Progenitor cell of endocrine pancreas (in vitro differentiated cells): Measurements from ENCODE around the gene RSPO3. TPM values are rescaled to one million over a fixed set of nuclear protein-coding genes. Genes with fewer than 3 reads are reported as not detected.

Source experiments
- DNase-seq: peaks from one replicate; pipeline ENCODE4 v3.0.0; 2021; ENCODE audit warnings: low spot score; ENCODE audit not compliant: unreplicated experiment
- H3K27ac Mint-ChIP-seq: 2 replicates; pipeline ENCODE4 v1.8.0; 2021; ENCODE audit warnings: mild to moderate bottlenecking, moderate library complexity, mixed read lengths
- H3K27me3 Mint-ChIP-seq: 2 replicates; pipeline ENCODE4 v1.8.0; 2021; ENCODE audit warnings: mixed read lengths
- H3K36me3 Mint-ChIP-seq: 2 replicates; pipeline ENCODE4 v1.8.0; 2022; ENCODE audit warnings: mixed read lengths; ENCODE audit not compliant: insufficient read depth
- H3K4me1 Mint-ChIP-seq: 2 replicates; pipeline ENCODE4 v1.8.0; 2021; ENCODE audit warnings: low read depth, mixed read lengths
- H3K4me3 Mint-ChIP-seq: 2 replicates; pipeline ENCODE4 v1.8.0; 2021; ENCODE audit warnings: low read depth, mild to moderate bottlenecking, moderate library complexity, mixed read lengths
- H3K9me3 Mint-ChIP-seq: 2 replicates; pipeline ENCODE4 v1.8.0; 2021; ENCODE audit warnings: low read depth, mixed read lengths
- CTCF ChIP-seq: fragments of 200-600 bp; sonication (generic); IDR thresholded peaks from one replicate; pipeline ENCODE4 v1.5.0; 2021; ENCODE audit warnings: antibody characterized with exemption, mild to moderate bottlenecking; ENCODE audit not compliant: unreplicated experiment
- total RNA-seq: library from RNA; stranded (reverse); gene quantifications from 2 replicates; pipeline ENCODE4 v1.2.1, GENCODE V29; 2021

Gene RSPO3
- total RNA-seq, 1 donor from 2014 or later: 0.43 TPM

- H3K9me3 Mint-ChIP-seq: peaks cover 3% of the 10 kb centered on the region
- DNase-seq: no peak
- H3K27me3 Mint-ChIP-seq: peaks cover 33% of the 10 kb centered on the region
- no peak overlapping the region for H3K4me3 Mint-ChIP-seq
- no peak for TF ChIP-seq CTCF
- peaks cover 8% of the 10 kb centered on the region for H3K4me1 Mint-ChIP-seq
- H3K36me3 Mint-ChIP-seq: no peaks in the 10 kb centered on the region
- no peak overlapping the region for H3K27ac Mint-ChIP-seq
Measured at GRCh38 chr6:127078669-127079068, 39.8 kb upstream of the RSPO3 start.

GRCh38 chr6:127079681-127080080 lies 38.8 kb upstream of the RSPO3 start:
- Mint-ChIP-seq H3K27ac (no peak overlapping the region), H3K27me3 (peaks cover 40% of the 10 kb centered on the region), H3K4me1 (peaks cover 6% of the 10 kb centered on the region), H3K4me3 (no peak overlapping the region), H3K9me3 (peaks cover 3% of the 10 kb centered on the region), H3K36me3 (no peaks in the 10 kb centered on the region)
- TF ChIP-seq CTCF: no peak
- no peak for DNase-seq

GRCh38 chr6:127080081-127080480 lies 38.4 kb upstream of the RSPO3 start:
- TF ChIP-seq CTCF: no peak
- no peak overlapping the region for H3K4me3 Mint-ChIP-seq
- peaks cover 3% of the 10 kb centered on the region for H3K9me3 Mint-ChIP-seq
- H3K27ac Mint-ChIP-seq: no peak overlapping the region
- H3K4me1 Mint-ChIP-seq: peaks cover 4% of the 10 kb centered on the region
- no peaks in the 10 kb centered on the region for H3K36me3 Mint-ChIP-seq
- H3K27me3 Mint-ChIP-seq: peaks cover 44% of the 10 kb centered on the region
- no peak for DNase-seq

GRCh38 chr6:127083231-127083962 lies 35.1 kb upstream of the RSPO3 start:
- H3K4me1 Mint-ChIP-seq: peaks cover 4% of the 10 kb centered on the region
- peaks cover 57% of the 10 kb centered on the region for H3K27me3 Mint-ChIP-seq
- H3K4me3 Mint-ChIP-seq: no peak overlapping the region
- TF ChIP-seq CTCF: no peak
- H3K36me3 Mint-ChIP-seq: no peaks in the 10 kb centered on the region
- H3K27ac Mint-ChIP-seq: no peak overlapping the region
- DNase-seq: no peak
- H3K9me3 Mint-ChIP-seq: peaks cover 3% of the 10 kb centered on the region

GRCh38 chr6:127083963-127084310 lies 34.5 kb upstream of the RSPO3 start:
- peaks cover 4% of the 10 kb centered on the region for H3K4me1 Mint-ChIP-seq
- H3K36me3 Mint-ChIP-seq: no peaks in the 10 kb centered on the region
- TF ChIP-seq CTCF: no peak
- no peak overlapping the region for H3K27ac Mint-ChIP-seq
- H3K27me3 Mint-ChIP-seq: peaks cover 52% of the 10 kb centered on the region
- no peak overlapping the region for H3K4me3 Mint-ChIP-seq
- DNase-seq: no peak
- no peaks in the 10 kb centered on the region for H3K9me3 Mint-ChIP-seq
